Activated T-helper 1 cell treated with anti-CD3 and anti-CD28 coated beads, Interleukin-12 subunit alpha, Interleukin-12 subunit beta, Interleukin-2, Interleukin-4 antibody, amounts not matched to agents 30 ng/mL and 10 ng/mL and 1 ng/mL, durations not matched to agents 14 hours and 24 hours and 36 hours (primary cell): ENCODE results near the gene KBTBD4. TPM values are rescaled to one million over a fixed set of nuclear protein-coding genes. Genes with fewer than 3 reads are reported as not detected.
"Not testable (repeated sequence)": the region's sequence is repeated elsewhere in the genome, so short reads cannot be mapped to it uniquely, and the experiment has no call there.

Experiments
- DNase-seq: peaks from one replicate; pipeline ENCODE4 v3.0.0; 2021; ENCODE audit warnings: low spot score
- H3K27ac Mint-ChIP-seq: one replicate; pipeline ENCODE4 v1.8.0; 2021; ENCODE audit warnings: mild to moderate bottlenecking, mixed read lengths
- H3K27me3 Mint-ChIP-seq: one replicate; pipeline ENCODE4 v1.8.0; 2022; ENCODE audit warnings: mild to moderate bottlenecking, moderate library complexity, mixed read lengths; ENCODE audit not compliant: insufficient read depth
- H3K36me3 Mint-ChIP-seq: one replicate; pipeline ENCODE4 v1.8.0; 2021; ENCODE audit warnings: low read depth, mixed read lengths
- H3K4me1 Mint-ChIP-seq: one replicate; pipeline ENCODE4 v1.8.0; 2021; ENCODE audit warnings: low read depth, mixed read lengths
- H3K4me3 Mint-ChIP-seq: one replicate; pipeline ENCODE4 v1.8.0; 2021; ENCODE audit warnings: mild to moderate bottlenecking, moderate library complexity, mixed read lengths
- H3K9me3 Mint-ChIP-seq: one replicate; pipeline ENCODE4 v1.8.0; 2021; ENCODE audit warnings: mixed read lengths
- intact Hi-C: fragments of 100-400 bp; cut with micrococcal nuclease; formaldehyde crosslinking; loops from one replicate; pipeline ENCODE4 v1.15.1; 2024
- total RNA-seq: library from RNA; stranded (reverse); gene quantifications from 2 replicates; pipeline ENCODE4 v1.2.3, GENCODE V29; 2022

KBTBD4 gene
- total RNA-seq, 1 donor from 2014 or later: 16.3 TPM

GRCh38 chr11:47529951-47530350 lies 48.8 kb downstream of the KBTBD4 start:
- intact Hi-C loops: no loop called here
- H3K27ac Mint-ChIP-seq: peak overlapping the region; percentile 64
- peaks cover 31% of the 10 kb centered on the region for H3K4me1 Mint-ChIP-seq
- H3K27me3 Mint-ChIP-seq: no peaks in the 10 kb centered on the region
- H3K4me3 Mint-ChIP-seq: no peak overlapping the region
- H3K36me3 Mint-ChIP-seq: peaks cover 10% of the 10 kb centered on the region
- no peaks in the 10 kb centered on the region for H3K9me3 Mint-ChIP-seq
- no peak for DNase-seq

DNA sequence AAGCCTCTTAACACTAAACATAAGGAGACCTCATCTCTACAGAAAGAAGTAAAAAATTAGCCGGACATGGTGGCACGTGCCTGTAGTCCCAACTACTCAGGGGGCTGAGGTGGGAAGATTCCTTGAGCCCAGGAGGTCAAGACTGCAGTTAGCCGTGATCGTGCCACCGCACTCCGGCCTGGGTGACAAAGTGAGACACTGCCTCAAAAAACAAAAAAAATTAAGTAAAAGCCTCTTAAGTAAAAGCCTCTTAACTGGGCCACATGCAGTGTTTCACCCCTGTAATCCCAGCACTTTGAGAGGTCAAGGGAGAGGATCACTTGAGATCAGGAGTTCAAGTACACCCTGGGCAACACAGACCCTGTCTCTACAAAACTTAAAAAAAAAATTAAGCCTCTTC lies 51.6 kb downstream of the KBTBD4 start:
- no peaks in the 10 kb centered on the region for H3K9me3 Mint-ChIP-seq
- H3K27ac Mint-ChIP-seq: no peak overlapping the region
- no peak overlapping the region for H3K4me3 Mint-ChIP-seq
- peaks cover 45% of the 10 kb centered on the region for H3K4me1 Mint-ChIP-seq
- intact Hi-C loops: no loop called here
- H3K36me3 Mint-ChIP-seq: peaks cover 10% of the 10 kb centered on the region
- no peaks in the 10 kb centered on the region for H3K27me3 Mint-ChIP-seq
- no peak for DNase-seq

DNA sequence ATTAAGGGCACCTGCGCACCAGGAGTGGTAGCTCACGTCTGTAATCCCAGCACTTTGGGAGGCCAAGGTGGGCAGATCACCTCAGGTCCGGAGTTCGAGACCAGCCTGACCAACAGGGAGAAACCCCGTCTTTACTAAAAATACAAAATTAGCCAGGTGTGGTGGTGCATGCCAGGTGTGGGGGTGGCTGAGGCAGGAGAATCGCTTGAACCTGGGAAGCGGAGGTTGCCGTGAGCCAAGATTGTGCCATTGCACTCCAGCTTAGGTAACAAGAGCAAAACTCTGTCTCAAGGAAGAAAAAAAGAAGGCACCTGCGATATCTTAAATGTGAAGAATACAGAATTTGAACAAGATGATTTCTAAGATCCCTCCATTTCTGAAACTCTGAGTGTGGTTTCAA lies 52.7 kb downstream of the KBTBD4 start:
- peak overlapping the region; percentile 76 for H3K27ac Mint-ChIP-seq
- H3K4me3 Mint-ChIP-seq, DNase-seq, intact Hi-C loops, H3K27me3 Mint-ChIP-seq, H3K9me3 Mint-ChIP-seq: not testable (repeated sequence)
- H3K4me1 Mint-ChIP-seq: peaks cover 45% of the 10 kb centered on the region
- H3K36me3 Mint-ChIP-seq: peaks cover 10% of the 10 kb centered on the region

DNA sequence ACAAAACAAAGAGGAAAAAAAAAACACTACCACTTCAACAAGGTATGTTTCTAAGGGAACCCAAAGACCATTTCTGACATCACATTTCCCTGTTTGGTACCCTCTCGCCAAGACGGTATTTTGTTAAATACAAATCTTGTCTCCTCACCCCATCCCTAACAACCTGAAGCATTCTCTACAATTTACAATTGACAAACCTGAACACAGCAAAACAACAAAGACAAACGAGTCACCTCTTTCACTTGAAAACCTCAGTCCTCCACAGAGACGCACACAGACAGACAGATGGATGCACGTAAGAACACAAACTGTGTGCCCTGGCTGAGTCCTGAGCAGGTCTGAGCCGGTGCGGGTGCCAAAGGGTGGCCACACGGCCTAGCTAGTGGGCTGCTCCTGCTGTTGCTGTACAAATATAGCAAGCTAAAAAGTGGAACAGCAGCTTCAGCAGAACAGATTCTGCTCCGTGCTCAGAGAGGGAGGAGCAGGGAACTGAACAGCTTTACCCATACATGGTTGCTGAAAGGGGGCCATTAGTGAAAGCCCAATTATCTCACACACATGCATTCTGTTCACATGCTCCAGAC lies 54.4 kb downstream of the KBTBD4 start:
- Mint-ChIP-seq H3K9me3 (no peaks in the 10 kb centered on the region), H3K27ac (peak overlapping the region; percentile 89), H3K36me3 (peaks cover 8% of the 10 kb centered on the region), H3K4me3 (peak overlapping the region; percentile 54), H3K4me1 (peaks cover 45% of the 10 kb centered on the region), H3K27me3 (no peaks in the 10 kb centered on the region)
- intact Hi-C loops: loop anchor here (2.0 kb wide), 1 partner anchor 14 kb away; no protein-coding TSS in a partner anchor
- peak; percentile 22 for DNase-seq

DNA sequence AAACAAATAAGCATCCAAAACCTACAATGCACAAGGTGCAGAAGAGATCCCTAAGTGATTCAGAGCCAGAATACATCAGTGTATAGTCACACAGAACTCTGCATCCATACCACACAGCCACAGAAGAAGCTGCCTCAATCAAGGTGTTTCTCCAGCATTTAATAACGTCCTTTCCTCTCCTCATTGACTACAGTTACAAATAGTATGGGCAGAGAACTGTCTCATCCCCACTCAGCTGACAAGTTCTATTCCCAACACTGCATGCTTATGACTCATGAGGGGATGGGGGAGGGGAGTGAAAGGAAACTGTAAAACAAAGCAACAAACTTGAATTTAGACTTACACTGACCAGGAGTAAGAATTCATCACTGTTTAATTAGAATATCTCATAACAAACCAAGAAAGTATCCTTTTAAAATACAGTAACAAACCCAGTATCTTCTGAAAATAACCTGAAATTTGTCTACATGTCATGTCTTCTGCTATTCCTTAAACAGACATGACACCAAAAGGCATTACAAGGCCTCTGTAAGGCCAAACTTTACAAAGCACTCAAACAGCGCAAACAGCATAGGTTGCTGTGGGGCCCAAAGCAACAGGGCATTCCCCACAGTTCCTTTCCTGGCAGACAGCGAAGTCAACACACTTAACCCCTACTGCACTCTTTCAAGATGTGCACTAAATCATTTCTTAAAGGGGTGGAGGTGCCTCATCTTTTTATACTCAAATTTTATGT lies 55.1 kb downstream of the KBTBD4 start:
- Mint-ChIP-seq H3K36me3 (peaks cover 8% of the 10 kb centered on the region), H3K27ac (peak overlapping the region; percentile 89), H3K27me3 (no peaks in the 10 kb centered on the region), H3K9me3 (no peaks in the 10 kb centered on the region), H3K4me1 (peaks cover 50% of the 10 kb centered on the region), H3K4me3 (peak overlapping the region; percentile 54)
- peak; percentile 41 for DNase-seq
- intact Hi-C loops: loop anchor here (1.0 to 2.0 kb wide), 4 partner anchors 8 to 30 kb away; partner anchors contain the start of gene CELF1

Other genes starting within 250 kb of the KBTBD4 start
- not detected in 2 replicates for gene MYBPC3, start 226.3 kb downstream of the KBTBD4 start, total RNA-seq
- not detected in 2 replicates for gene SPI1, start 200.4 kb downstream of the KBTBD4 start, total RNA-seq
- 15.5 and 16.2 TPM in 2 replicates for gene SLC39A13, start 170.4 kb downstream of the KBTBD4 start, total RNA-seq
- gene PSMC3, start 152.5 kb downstream of the KBTBD4 start, total RNA-seq: 219 and 222 TPM in 2 replicates
- 0.51 and 0.62 TPM in 2 replicates for gene RAPSN, start 129.8 kb downstream of the KBTBD4 start, total RNA-seq
- gene CELF1, start 25.8 kb downstream of the KBTBD4 start, total RNA-seq: 148 and 155 TPM in 2 replicates
- 57.5 and 60.6 TPM in 2 replicates for gene PTPMT1, start 13.4 kb downstream of the KBTBD4 start, total RNA-seq
- 148 and 152 TPM in 2 replicates for gene NDUFS3, start 104 bp upstream of the KBTBD4 start, total RNA-seq
- gene FAM180B, start 7.7 kb upstream of the KBTBD4 start, total RNA-seq: 0.24 TPM in 1 of 2 replicates, not detected in the other
- 0.16 TPM in 1 of 2 replicates, not detected in the other for gene C1QTNF4, start 15.4 kb upstream of the KBTBD4 start, total RNA-seq
- gene MTCH2, start 63.6 kb upstream of the KBTBD4 start, total RNA-seq: 116 and 118 TPM in 2 replicates
- gene AGBL2, start 136.4 kb upstream of the KBTBD4 start, total RNA-seq: 3.2 and 5.5 TPM in 2 replicates
- 147 and 149 TPM in 2 replicates for gene FNBP4, start 188.4 kb upstream of the KBTBD4 start, total RNA-seq